ENCODE data around the gene CPNE5. TPM values are rescaled to one million over a fixed set of nuclear protein-coding genes. Genes with fewer than 3 reads are reported as not detected.

CPNE5 gene
- total and polyA plus RNA-seq, 9 of the 15 experiments (the other 6 are each of a cell fraction or from before 2014, with no cell fraction given): 0.14 to 1.0 (median 0.46) TPM; not detected in 2

DNA sequence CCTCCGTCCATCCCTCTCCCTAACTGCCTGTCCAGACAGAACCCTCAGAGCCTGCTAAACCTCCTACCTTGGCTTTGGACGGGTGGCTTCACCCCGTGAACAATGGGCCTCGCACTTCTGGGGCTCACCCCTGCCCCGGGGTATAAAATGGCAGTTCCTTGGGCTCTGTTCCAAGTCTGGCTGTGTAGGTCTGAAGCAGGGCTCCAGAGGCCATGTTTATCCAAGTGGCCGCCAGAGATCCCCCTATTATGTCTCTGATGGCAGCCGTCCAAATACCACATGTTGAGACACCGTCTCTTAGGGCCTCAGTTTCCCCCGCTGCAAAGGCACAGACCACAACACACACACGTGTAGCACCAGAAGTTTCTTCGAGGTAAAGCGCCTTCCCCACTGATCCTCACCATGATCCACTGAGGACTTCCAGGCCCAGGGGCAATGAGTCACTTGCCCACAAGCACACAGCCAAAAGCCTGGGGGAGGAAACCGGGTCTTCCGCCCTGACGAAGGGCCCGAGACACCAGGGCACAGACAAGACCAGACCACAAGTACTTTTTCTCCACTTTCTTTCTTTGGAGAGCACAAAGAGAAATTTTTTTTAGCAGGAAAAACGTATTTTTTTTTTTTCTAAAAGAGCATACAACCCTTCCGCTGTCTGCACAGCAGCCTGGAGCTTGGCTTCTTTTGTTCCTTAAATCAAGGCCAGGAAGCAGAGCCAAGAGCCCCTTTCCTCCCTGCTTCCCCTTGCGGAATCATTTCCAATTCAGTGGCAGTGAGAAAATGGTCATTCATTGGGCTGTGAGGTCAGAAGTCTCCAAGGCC lies 11.8 kb downstream of the CPNE5 start (continued):
- TF ChIP-seq ZBTB7A (IDR thresholded peaks at IDR 0.05; ENCODE audit: borderline replicate concordance, control insufficient read depth, low read depth, low read length): peak; percentile 80; the same call in 1 of the 2 replicates
- TF ChIP-seq ARID1B (IDR thresholded peaks at IDR 0.05): peak; percentile 68
- peak; percentile 68 for TF ChIP-seq DPF2 (IDR thresholded peaks at IDR 0.05)
- TF ChIP-seq, protein P1, sequence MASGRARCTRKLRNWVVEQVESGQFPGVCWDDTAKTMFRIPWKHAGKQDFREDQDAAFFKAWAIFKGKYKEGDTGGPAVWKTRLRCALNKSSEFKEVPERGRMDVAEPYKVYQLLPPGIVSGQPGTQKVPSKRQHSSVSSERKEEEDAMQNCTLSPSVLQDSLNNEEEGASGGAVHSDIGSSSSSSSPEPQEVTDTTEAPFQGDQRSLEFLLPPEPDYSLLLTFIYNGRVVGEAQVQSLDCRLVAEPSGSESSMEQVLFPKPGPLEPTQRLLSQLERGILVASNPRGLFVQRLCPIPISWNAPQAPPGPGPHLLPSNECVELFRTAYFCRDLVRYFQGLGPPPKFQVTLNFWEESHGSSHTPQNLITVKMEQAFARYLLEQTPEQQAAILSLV (tag; IDR thresholded peaks at IDR 0.05): no peak
- TF ChIP-seq ETV1 (tag; conservative IDR thresholded peaks at IDR 0.05; ENCODE audit: low read depth): peak; percentile 47; the same call in 1 of the 2 replicates
- TF ChIP-seq, protein P2, sequence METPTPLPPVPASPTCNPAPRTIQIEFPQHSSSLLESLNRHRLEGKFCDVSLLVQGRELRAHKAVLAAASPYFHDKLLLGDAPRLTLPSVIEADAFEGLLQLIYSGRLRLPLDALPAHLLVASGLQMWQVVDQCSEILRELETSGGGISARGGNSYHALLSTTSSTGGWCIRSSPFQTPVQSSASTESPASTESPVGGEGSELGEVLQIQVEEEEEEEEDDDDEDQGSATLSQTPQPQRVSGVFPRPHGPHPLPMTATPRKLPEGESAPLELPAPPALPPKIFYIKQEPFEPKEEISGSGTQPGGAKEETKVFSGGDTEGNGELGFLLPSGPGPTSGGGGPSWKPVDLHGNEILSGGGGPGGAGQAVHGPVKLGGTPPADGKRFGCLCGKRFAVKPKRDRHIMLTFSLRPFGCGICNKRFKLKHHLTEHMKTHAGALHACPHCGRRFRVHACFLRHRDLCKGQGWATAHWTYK (CRISPR knock-in tag; IDR thresholded peaks at IDR 0.05): peak; percentile 59; the same call in 1 of the 2 replicates
- TF ChIP-seq CBFA2T3 (IDR thresholded peaks at IDR 0.05): 0 out of 2 replicates have a peak, but pooled peaks have one; percentile 3
- TF ChIP-seq, protein P3, sequence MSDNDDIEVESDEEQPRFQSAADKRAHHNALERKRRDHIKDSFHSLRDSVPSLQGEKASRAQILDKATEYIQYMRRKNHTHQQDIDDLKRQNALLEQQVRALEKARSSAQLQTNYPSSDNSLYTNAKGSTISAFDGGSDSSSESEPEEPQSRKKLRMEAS (CRISPR knock-in tag; IDR thresholded peaks at IDR 0.05): peak; percentile 53; the same call in 1 of the 2 replicates
- TF ChIP-seq GABPB1 (CRISPR knock-in tag; IDR thresholded peaks at IDR 0.05): 0 out of 2 replicates have a peak, but pooled peaks have one; percentile 55
- peak; percentile 89 for TF ChIP-seq JUND (IDR thresholded peaks at IDR 0.05; ENCODE audit: borderline replicate concordance, low read depth, low read length)
- TF ChIP-seq JUND (tag; IDR thresholded peaks at IDR 0.05; ENCODE audit: borderline replicate concordance, low read depth, low read length): peak; percentile 79; the same call in 1 of the 3 replicates
- TF ChIP-seq, protein P4, sequence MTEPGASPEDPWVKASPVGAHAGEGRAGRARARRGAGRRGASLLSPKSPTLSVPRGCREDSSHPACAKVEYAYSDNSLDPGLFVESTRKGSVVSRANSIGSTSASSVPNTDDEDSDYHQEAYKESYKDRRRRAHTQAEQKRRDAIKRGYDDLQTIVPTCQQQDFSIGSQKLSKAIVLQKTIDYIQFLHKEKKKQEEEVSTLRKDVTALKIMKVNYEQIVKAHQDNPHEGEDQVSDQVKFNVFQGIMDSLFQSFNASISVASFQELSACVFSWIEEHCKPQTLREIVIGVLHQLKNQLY (CRISPR knock-in tag; conservative IDR thresholded peaks at IDR 0.05): no peak
- TF ChIP-seq, protein P5, sequence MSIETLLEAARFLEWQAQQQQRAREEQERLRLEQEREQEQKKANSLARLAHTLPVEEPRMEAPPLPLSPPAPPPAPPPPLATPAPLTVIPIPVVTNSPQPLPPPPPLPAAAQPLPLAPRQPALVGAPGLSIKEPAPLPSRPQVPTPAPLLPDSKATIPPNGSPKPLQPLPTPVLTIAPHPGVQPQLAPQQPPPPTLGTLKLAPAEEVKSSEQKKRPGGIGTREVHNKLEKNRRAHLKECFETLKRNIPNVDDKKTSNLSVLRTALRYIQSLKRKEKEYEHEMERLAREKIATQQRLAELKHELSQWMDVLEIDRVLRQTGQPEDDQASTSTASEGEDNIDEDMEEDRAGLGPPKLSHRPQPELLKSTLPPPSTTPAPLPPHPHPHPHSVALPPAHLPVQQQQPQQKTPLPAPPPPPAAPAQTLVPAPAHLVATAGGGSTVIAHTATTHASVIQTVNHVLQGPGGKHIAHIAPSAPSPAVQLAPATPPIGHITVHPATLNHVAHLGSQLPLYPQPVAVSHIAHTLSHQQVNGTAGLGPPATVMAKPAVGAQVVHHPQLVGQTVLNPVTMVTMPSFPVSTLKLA (conservative IDR thresholded peaks at IDR 0.05): peak in 1 of 2 experiments; percentile 49; a peak in 1 of 4 replicates
- peak; percentile 69; the same call in 1 of the 2 replicates for TF ChIP-seq SMARCC2 (IDR thresholded peaks at IDR 0.05; ENCODE audit: low read depth)
- peak; percentile 85; the same call in 1 of the 2 replicates for TF ChIP-seq ZNF584 (CRISPR knock-in tag; IDR thresholded peaks at IDR 0.05; ENCODE audit: low read depth)
- TF ChIP-seq, protein P6, sequence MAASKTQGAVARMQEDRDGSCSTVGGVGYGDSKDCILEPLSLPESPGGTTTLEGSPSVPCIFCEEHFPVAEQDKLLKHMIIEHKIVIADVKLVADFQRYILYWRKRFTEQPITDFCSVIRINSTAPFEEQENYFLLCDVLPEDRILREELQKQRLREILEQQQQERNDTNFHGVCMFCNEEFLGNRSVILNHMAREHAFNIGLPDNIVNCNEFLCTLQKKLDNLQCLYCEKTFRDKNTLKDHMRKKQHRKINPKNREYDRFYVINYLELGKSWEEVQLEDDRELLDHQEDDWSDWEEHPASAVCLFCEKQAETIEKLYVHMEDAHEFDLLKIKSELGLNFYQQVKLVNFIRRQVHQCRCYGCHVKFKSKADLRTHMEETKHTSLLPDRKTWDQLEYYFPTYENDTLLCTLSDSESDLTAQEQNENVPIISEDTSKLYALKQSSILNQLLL (CRISPR knock-in tag; IDR thresholded peaks at IDR 0.05; ENCODE audit: borderline replicate concordance): no peak
- TF ChIP-seq ZFX (CRISPR knock-in tag; IDR thresholded peaks at IDR 0.05): peak; percentile 25
- TF ChIP-seq SMARCE1 (IDR thresholded peaks at IDR 0.05): peak; percentile 82
- TF ChIP-seq, protein P7, sequence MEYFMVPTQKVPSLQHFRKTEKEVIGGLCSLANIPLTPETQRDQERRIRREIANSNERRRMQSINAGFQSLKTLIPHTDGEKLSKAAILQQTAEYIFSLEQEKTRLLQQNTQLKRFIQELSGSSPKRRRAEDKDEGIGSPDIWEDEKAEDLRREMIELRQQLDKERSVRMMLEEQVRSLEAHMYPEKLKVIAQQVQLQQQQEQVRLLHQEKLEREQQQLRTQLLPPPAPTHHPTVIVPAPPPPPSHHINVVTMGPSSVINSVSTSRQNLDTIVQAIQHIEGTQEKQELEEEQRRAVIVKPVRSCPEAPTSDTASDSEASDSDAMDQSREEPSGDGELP (CRISPR knock-in tag; IDR thresholded peaks at IDR 0.05; ENCODE audit: borderline replicate concordance): peak; percentile 48; the same call in 1 of the 2 replicates
